ENCODE data around the gene UBASH3B.

The UBASH3B gene

DNA sequence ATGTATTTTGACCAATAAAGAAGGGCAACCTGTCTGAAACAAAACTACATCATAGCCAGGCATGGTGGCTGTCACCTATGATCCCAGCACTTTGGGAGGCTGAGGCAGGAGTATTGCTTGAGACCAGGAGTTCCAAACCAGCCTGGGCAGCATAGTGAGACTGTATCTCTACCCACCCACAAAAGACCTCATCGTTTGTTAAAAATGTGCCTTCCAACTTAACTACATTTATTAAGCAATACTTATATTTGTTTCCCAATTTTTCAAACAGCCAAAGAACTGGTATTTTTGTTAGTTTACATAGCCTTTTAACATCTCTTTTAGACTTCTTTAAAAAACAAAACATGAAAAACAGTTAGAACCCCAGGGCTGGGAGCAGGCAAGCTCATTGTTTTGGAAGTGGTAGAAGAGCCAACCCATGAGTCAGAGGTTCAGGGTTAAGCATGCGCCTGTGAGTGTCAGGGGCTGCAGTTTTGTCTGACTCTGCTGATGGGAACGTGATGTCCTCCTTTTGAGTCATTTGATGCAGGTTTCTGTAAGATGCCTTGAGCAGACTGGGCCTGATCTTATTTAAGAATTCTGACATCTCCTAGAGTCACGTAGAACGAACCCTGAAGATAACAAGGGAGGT lies 128.9 kb downstream of the UBASH3B start:
- Histone ChIP-seq H3K27me3 (ENCODE audit: control insufficient read depth in 1 of 2, insufficient read depth in 2 of 2, low read length in 2 of 2) (no peaks in the 10 kb centered on the region), H3K9ac (ENCODE audit: low read length) (no peak overlapping the region), H3K36me3 (ENCODE audit: insufficient read depth, low read length) (no peaks in the 10 kb centered on the region), H3K9me3 (ENCODE audit: low read length) (no peaks in the 10 kb centered on the region), H3K4me1 (ENCODE audit: insufficient read depth, low read length) (peaks cover 8% of the 10 kb centered on the region), H3K27ac (ENCODE audit: low read depth, low read length) (no peak overlapping the region), H3K4me3 (ENCODE audit: low read depth in 1 of 2, low read length in 2 of 2) (no peak overlapping the region)

DNA sequence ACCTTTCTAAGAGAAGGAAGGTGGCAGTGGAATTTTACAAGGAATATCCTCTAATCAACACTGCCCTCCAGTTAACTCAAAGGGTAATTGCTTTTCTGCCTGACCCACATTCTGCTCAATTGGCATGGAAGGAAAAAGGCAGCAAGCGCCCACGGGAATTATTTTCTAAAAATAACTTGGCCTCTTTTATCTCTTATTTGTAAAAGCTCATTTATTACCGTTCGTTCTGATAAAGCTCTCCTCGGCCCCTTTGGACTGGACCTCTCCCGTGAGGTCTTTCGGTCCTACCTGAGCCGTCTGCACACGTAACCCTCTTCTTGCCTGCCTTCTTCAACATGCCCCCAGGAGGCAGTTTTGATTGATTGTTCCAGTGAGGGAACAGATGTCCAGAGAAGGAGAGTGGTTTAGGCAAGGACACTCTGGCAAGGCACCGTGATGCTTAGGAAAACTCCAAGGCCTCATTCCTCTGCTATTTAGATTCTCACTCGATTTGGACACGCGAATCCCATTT lies 129.6 kb downstream of the UBASH3B start:
- Histone ChIP-seq H3K27ac (ENCODE audit: low read depth, low read length) (no peak overlapping the region), H3K36me3 (ENCODE audit: insufficient read depth, low read length) (no peaks in the 10 kb centered on the region), H3K4me3 (ENCODE audit: low read depth in 1 of 2, low read length in 2 of 2) (no peak overlapping the region), H3K4me1 (ENCODE audit: insufficient read depth, low read length) (peaks cover 8% of the 10 kb centered on the region), H3K9ac (ENCODE audit: low read length) (no peak overlapping the region), H3K9me3 (ENCODE audit: low read length) (no peaks in the 10 kb centered on the region), H3K27me3 (ENCODE audit: control insufficient read depth in 1 of 2, insufficient read depth in 2 of 2, low read length in 2 of 2) (no peaks in the 10 kb centered on the region)

DNA sequence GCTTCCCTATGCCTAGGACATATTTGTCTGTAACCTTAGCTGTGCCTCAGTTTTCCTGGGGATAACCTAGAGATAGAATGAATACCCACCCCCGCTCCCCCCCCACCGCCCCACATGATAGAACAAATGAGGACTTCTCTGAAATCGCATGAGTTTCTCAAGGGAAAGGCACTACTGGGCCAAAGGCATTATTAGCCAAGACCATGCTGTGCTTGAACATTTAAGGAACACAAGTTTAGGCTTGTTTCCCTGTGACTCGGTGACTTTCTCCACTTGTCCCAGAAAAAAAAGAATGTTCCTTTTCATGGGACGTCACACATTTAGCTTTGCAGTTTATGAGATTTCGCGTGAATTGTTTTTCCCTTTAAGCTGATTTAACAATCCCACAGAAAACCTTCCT lies 131.4 kb downstream of the UBASH3B start:
- Histone ChIP-seq H3K9me3 (ENCODE audit: low read length) (no peaks in the 10 kb centered on the region), H3K27ac (ENCODE audit: low read depth, low read length) (no peak overlapping the region), H3K9ac (ENCODE audit: low read length) (no peak overlapping the region), H3K4me1 (ENCODE audit: insufficient read depth, low read length) (no peaks in the 10 kb centered on the region), H3K4me3 (ENCODE audit: low read depth in 1 of 2, low read length in 2 of 2) (no peak overlapping the region), H3K27me3 (ENCODE audit: control insufficient read depth in 1 of 2, insufficient read depth in 2 of 2, low read length in 2 of 2) (no peaks in the 10 kb centered on the region), H3K36me3 (ENCODE audit: insufficient read depth, low read length) (no peaks in the 10 kb centered on the region)

DNA sequence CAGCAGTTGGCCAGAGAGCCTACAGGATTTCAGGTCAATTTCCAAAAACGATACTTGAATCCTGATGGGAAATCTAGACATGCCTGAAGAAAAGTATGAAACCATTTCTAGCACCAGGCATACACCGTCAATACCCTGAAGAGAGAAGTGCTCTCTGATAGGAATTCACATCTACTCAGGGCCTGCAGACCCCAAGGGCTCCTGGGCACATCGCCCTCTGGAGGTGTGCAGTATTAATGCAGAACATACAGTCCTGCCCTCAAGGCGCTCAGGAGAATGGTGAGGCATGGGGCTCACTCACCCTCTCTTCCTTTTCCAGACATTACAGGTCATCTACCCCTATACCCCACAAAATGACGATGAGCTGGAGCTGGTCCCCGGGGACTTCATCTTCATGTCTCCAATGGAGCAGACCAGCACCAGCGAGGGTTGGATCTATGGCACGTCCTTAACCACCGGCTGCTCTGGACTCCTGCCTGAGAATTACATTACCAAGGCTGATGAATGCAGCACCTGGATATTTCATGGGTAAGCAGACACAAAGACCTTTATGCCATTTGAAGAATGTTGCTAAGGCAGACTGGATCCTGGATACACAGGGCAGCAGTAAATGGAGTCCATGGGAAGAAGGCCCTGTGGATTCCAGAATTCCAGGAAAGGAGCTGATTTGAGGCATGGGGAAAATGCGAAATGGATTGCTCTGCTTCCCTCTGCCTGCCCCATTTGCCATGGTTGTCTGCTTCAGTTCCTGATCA lies 133.4 kb downstream of the UBASH3B start:
- Histone ChIP-seq H3K27me3 (ENCODE audit: control insufficient read depth in 1 of 2, insufficient read depth in 2 of 2, low read length in 2 of 2) (no peaks in the 10 kb centered on the region), H3K36me3 (ENCODE audit: insufficient read depth, low read length) (no peaks in the 10 kb centered on the region)

GRCh38 chr11:122789907-122790306 lies 134.4 kb downstream of the UBASH3B start:
- no peak overlapping the region for H3K4me3 ChIP-seq (ENCODE audit: low read depth in 1 of 2, low read length in 2 of 2)
- no peak overlapping the region for H3K27ac ChIP-seq (ENCODE audit: low read depth, low read length)
- H3K4me1 ChIP-seq (ENCODE audit: insufficient read depth, low read length): no peaks in the 10 kb centered on the region
- H3K9ac ChIP-seq (ENCODE audit: low read length): no peak overlapping the region
- H3K9me3 ChIP-seq (ENCODE audit: low read length): no peaks in the 10 kb centered on the region
- no peaks in the 10 kb centered on the region for H3K27me3 ChIP-seq (ENCODE audit: control insufficient read depth in 1 of 2, insufficient read depth in 2 of 2, low read length in 2 of 2)
- H3K36me3 ChIP-seq (ENCODE audit: insufficient read depth, low read length): no peaks in the 10 kb centered on the region

More for the DNA sequence above, 133.4 kb downstream of the UBASH3B start:
- no peak overlapping the region for H3K27ac ChIP-seq (ENCODE audit: low read depth, low read length)
- H3K4me1 ChIP-seq (ENCODE audit: insufficient read depth, low read length): no peaks in the 10 kb centered on the region
- no peak overlapping the region for H3K4me3 ChIP-seq (ENCODE audit: low read depth in 1 of 2, low read length in 2 of 2)
- H3K9me3 ChIP-seq (ENCODE audit: low read length): no peaks in the 10 kb centered on the region
- H3K9ac ChIP-seq (ENCODE audit: low read length): no peak overlapping the region

DNA sequence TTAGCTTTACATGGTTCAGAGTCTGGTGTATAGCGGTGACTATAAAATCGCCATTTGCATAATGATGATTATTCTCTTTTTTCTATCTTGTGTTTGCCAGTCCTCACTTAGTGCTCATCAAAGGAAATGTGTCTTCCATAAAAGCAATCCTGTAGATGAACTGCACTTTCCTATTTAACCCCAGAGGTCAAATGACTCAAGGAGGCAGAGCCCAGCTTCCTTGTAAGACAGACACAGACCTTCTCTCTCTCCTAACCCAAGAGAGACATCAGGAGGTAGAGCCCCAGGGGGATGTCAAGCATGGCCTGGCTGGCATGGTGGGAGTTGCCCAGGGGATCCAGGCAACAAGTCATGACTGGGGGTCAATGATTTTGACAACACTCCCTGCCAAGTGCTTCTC lies 135.9 kb downstream of the UBASH3B start:
- no peak overlapping the region for H3K4me3 ChIP-seq (ENCODE audit: low read depth in 1 of 2, low read length in 2 of 2)
- no peaks in the 10 kb centered on the region for H3K27me3 ChIP-seq (ENCODE audit: control insufficient read depth in 1 of 2, insufficient read depth in 2 of 2, low read length in 2 of 2)
- H3K36me3 ChIP-seq (ENCODE audit: insufficient read depth, low read length): no peaks in the 10 kb centered on the region
- no peak overlapping the region for H3K9ac ChIP-seq (ENCODE audit: low read length)
- no peaks in the 10 kb centered on the region for H3K9me3 ChIP-seq (ENCODE audit: low read length)
- H3K4me1 ChIP-seq (ENCODE audit: insufficient read depth, low read length): no peaks in the 10 kb centered on the region
- no peak overlapping the region for H3K27ac ChIP-seq (ENCODE audit: low read depth, low read length)

GRCh38 chr11:122791836-122792235 lies 136.3 kb downstream of the UBASH3B start:
- Histone ChIP-seq H3K4me1 (ENCODE audit: insufficient read depth, low read length) (no peaks in the 10 kb centered on the region), H3K9ac (ENCODE audit: low read length) (no peak overlapping the region), H3K27ac (ENCODE audit: low read depth, low read length) (no peak overlapping the region)

GRCh38 chr11:122793515-122793914 lies 138.0 kb downstream of the UBASH3B start:
- Histone ChIP-seq H3K4me3 (ENCODE audit: low read depth in 1 of 2, low read length in 2 of 2) (no peak overlapping the region), H3K27ac (ENCODE audit: low read depth, low read length) (no peak overlapping the region), H3K9me3 (ENCODE audit: low read length) (no peaks in the 10 kb centered on the region), H3K9ac (ENCODE audit: low read length) (no peak overlapping the region), H3K27me3 (ENCODE audit: control insufficient read depth in 1 of 2, insufficient read depth in 2 of 2, low read length in 2 of 2) (no peaks in the 10 kb centered on the region), H3K36me3 (ENCODE audit: insufficient read depth, low read length) (no peaks in the 10 kb centered on the region), H3K4me1 (ENCODE audit: insufficient read depth, low read length) (no peaks in the 10 kb centered on the region)

More at GRCh38 chr11:122791836-122792235, 136.3 kb downstream of the UBASH3B start:
- H3K27me3 ChIP-seq (ENCODE audit: control insufficient read depth in 1 of 2, insufficient read depth in 2 of 2, low read length in 2 of 2): no peaks in the 10 kb centered on the region
- no peak overlapping the region for H3K4me3 ChIP-seq (ENCODE audit: low read depth in 1 of 2, low read length in 2 of 2)
- H3K9me3 ChIP-seq (ENCODE audit: low read length): no peaks in the 10 kb centered on the region
- no peaks in the 10 kb centered on the region for H3K36me3 ChIP-seq (ENCODE audit: insufficient read depth, low read length)

DNA sequence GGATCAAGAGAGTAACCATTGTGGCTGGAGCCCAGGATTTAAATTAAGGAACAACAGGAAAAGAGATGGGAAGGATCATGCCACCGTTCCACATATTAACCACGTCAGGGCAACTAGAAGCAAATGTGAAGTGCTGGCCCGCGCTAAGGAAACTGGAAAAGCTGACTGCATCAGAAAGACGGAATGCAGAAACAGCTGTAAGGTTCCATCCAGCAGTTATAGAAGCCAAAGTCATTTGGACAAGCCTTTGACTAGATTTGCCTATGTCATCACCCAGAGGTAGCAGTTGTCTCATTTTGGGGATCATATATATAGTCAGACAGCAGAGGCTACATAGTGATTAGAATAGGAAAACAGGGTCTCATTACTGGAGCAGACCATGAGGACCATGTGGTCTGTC lies 139.8 kb downstream of the UBASH3B start:
- Histone ChIP-seq H3K27me3 (ENCODE audit: control insufficient read depth in 1 of 2, insufficient read depth in 2 of 2, low read length in 2 of 2) (no peaks in the 10 kb centered on the region), H3K9me3 (ENCODE audit: low read length) (no peaks in the 10 kb centered on the region), H3K27ac (ENCODE audit: low read depth, low read length) (no peak overlapping the region), H3K9ac (ENCODE audit: low read length) (no peak overlapping the region), H3K4me3 (ENCODE audit: low read depth in 1 of 2, low read length in 2 of 2) (no peak overlapping the region), H3K36me3 (ENCODE audit: insufficient read depth, low read length) (no peaks in the 10 kb centered on the region), H3K4me1 (ENCODE audit: insufficient read depth, low read length) (no peaks in the 10 kb centered on the region)

DNA sequence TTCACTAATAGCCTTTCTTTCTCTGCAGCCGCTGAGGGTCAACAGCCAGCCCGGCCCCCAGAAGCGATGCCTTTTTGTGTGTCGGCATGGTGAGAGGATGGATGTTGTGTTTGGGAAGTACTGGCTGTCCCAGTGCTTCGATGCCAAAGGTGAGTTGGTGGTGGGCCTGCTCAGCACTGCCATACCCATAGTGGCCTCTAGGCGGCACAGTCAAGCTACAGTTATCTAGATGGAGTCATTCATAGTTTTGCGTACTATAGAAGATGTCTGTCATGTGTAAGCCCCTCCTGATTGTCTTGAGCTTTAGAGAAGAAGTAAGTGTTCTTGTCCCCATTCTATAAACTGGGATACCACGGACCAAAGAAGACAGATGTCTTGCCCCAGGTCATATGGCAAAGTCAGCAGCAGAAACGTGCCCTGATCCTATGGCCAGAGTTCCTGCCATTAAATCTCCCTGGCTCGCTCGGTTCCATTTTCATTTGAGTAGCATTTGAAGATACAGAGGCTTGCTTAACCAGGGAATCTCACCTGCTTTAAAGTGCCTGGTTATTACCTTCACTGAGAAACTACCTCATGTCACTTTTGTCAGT lies 140.7 kb downstream of the UBASH3B start:
- H3K9me3 ChIP-seq (ENCODE audit: low read length): no peaks in the 10 kb centered on the region
- H3K9ac ChIP-seq (ENCODE audit: low read length): no peak overlapping the region
- no peak overlapping the region for H3K4me3 ChIP-seq (ENCODE audit: low read depth in 1 of 2, low read length in 2 of 2)
- no peaks in the 10 kb centered on the region for H3K27me3 ChIP-seq (ENCODE audit: control insufficient read depth in 1 of 2, insufficient read depth in 2 of 2, low read length in 2 of 2)
- H3K4me1 ChIP-seq (ENCODE audit: insufficient read depth, low read length): no peaks in the 10 kb centered on the region
- no peak overlapping the region for H3K27ac ChIP-seq (ENCODE audit: low read depth, low read length)
- H3K36me3 ChIP-seq (ENCODE audit: insufficient read depth, low read length): no peaks in the 10 kb centered on the region

GRCh38 chr11:122797651-122798050 lies 142.1 kb downstream of the UBASH3B start:
- Histone ChIP-seq H3K27me3 (ENCODE audit: control insufficient read depth in 1 of 2, insufficient read depth in 2 of 2, low read length in 2 of 2) (no peaks in the 10 kb centered on the region), H3K27ac (ENCODE audit: low read depth, low read length) (no peak overlapping the region), H3K9me3 (ENCODE audit: low read length) (no peaks in the 10 kb centered on the region), H3K36me3 (ENCODE audit: insufficient read depth, low read length) (no peaks in the 10 kb centered on the region), H3K4me3 (ENCODE audit: low read depth in 1 of 2, low read length in 2 of 2) (no peak overlapping the region), H3K4me1 (ENCODE audit: insufficient read depth, low read length) (no peaks in the 10 kb centered on the region), H3K9ac (ENCODE audit: low read length) (no peak overlapping the region)
